Neural progenitor cell (in vitro differentiated cells): ENCODE measurements around the gene ATXN1.

Experiments
- EZH2 ChIP-seq: fragments of 200-600 bp; sonication (generic); IDR thresholded peaks from 2 replicates; pipeline ENCODE4 v1.6.1; 2017; ENCODE audit warnings: antibody characterized with exemption, mild to moderate bottlenecking, moderate library complexity
- EZH2phosphoT487 ChIP-seq: fragments of 200-600 bp; sonication (generic); IDR thresholded peaks from 2 replicates; pipeline ENCODE4 v1.6.1; 2017; ENCODE audit warnings: antibody characterized with exemption
- TF ChIP-seq, protein P1 (sequence below): fragments of 200-600 bp; sonication (generic); IDR thresholded peaks from 2 replicates; pipeline ENCODE4 v1.5.1; 2017; ENCODE audit warnings: antibody characterized with exemption, mild to moderate bottlenecking

DNA sequence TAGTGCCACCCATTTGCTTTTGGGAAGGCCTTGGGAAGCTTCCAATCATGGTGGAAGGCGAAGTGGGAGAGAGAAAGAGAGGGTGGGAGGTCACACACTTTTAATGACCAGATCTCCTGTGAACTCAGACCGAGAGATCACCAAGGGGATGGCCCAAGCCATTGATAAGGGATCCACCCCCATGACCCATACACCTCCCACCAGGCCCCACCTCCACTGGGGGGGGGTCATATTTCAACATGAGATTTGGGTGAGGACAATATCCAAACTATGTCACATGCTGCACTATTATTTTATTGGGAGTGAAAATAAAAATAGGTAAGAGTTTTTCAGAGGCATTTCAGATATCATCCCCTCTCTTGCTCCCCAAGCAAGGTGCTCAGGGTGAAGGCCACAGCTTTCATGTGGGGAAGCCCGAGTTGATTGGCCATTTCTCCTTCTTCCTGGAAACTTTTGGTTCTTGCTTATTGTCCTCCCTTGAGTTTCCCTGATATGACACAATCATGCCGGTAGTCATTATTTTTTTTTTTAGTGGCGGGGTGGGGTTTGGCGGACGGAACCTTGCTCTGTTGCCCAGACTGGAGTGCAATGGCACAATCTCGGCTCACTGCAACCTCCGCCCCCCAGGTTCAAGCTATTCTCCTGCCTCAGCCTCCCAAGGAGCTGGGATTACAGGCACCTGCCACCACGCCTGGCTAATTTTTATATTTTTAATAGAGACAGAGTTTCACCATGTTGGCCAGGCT is 507.7 kb downstream of the ATXN1 start:
- TF ChIP-seq, protein P1, sequence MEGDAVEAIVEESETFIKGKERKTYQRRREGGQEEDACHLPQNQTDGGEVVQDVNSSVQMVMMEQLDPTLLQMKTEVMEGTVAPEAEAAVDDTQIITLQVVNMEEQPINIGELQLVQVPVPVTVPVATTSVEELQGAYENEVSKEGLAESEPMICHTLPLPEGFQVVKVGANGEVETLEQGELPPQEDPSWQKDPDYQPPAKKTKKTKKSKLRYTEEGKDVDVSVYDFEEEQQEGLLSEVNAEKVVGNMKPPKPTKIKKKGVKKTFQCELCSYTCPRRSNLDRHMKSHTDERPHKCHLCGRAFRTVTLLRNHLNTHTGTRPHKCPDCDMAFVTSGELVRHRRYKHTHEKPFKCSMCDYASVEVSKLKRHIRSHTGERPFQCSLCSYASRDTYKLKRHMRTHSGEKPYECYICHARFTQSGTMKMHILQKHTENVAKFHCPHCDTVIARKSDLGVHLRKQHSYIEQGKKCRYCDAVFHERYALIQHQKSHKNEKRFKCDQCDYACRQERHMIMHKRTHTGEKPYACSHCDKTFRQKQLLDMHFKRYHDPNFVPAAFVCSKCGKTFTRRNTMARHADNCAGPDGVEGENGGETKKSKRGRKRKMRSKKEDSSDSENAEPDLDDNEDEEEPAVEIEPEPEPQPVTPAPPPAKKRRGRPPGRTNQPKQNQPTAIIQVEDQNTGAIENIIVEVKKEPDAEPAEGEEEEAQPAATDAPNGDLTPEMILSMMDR = no peak
- TF ChIP-seq EZH2phosphoT487 (no peak), EZH2 (no peak)
